Measurements from ENCODE around the gene PLK4. TPM values are rescaled to one million over a fixed set of nuclear protein-coding genes. Genes with fewer than 3 reads are reported as not detected.

The PLK4 gene
- polyA plus RNA-seq, 2 of the 4 experiments (the other 2 are of a cell fraction): 18.4 to 34.2 TPM

DNA sequence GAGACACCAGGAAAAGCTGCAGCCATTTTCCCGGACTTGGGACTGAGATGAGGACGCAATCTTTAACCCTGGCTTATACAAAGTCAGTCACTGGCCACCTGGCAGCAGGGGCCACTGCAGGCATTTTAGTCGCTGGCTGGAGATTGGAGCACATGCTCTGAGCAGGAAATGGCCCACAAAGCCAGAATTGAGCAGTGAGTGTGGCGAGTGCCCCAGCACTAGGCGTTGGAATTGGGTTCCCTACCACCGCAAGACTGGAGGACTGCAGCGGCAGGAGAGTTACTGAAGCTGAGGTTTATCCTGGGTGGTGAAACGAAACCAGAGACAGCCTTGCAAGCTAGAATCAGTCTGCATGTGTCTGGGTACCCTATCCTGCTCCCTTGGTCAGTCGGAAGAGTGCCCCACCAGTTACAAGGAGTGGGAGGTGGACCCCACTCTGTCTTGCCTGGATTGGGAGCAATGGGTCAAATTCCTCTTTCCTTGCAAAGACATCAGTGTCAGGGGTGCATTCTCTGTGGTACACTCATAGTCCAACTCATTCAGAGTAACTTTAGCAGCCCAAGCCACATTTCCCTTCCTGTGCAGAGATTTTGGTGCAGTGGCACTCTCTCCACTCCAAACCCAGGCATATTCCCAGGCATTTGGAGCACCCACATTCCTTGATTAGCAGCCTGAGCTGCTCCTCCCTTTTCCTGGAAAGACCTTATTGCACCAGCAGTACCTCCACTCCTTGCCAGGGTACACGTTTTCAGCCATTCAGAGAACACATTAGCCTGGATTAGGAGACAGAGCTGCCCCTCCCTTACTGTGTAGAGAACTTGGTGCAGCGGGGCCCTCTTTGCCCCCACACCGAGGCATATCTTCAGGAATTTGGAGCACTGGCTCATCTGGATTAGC, 36.7 kb upstream of the PLK4 start:
- ATAC-seq: no peak
- WGBS (ENCODE audit: missing lambda C conversion rate): 84% methylated on average over 11 of the region's 12 CpGs

DNA sequence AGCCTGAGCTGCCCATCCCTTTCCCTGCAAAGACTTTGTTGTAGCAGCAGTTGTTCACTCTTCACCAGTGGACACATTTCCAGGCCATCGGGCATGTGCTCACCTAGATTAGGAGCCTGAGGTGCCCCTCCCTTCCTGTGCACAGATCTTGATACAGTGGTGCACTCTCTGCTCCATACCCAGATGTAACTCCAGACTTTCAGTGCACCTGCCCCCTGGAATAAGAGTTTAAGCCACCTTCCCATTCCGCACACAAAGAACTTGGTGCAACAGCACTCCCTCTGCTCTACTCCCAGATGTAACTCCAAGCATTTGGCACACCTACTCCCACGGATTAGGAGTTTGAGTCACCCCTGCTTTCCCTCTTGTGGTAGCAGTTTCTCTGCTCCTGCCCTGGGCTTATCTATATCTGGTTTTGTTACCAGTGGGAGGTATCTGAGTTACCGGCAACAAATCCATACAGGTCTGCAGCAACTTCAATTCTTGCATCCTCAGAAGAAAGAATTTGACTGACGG, 36.0 kb upstream of the PLK4 start:
- POLR2A ChIA-PET: no interaction called here
- ATAC-seq: no peak

More for the DNA sequence above, 36.7 kb upstream of the PLK4 start:
- Histone ChIP-seq H3K4me2 (no peak overlapping the region), H3K4me1 (no peaks in the 10 kb centered on the region), H3K4me3 (no peak overlapping the region), H3K27ac (no peak overlapping the region), H3K9me3 (peaks cover 11% of the 10 kb centered on the region; the same call in 2 of the 3 replicates)
- ChIA-PET POLR2A (no interaction called here), CTCF (no interaction called here)
- FAIRE-seq (no peak), DNase-seq (ENCODE audit: low read depth in 1 of 2, low spot score in 1 of 2) (no peak)
- no peak for TF ChIP-seq MYC (IDR thresholded peaks at IDR 0.05; ENCODE audit: borderline replicate concordance, low read length)
- TF ChIP-seq, protein P1, sequence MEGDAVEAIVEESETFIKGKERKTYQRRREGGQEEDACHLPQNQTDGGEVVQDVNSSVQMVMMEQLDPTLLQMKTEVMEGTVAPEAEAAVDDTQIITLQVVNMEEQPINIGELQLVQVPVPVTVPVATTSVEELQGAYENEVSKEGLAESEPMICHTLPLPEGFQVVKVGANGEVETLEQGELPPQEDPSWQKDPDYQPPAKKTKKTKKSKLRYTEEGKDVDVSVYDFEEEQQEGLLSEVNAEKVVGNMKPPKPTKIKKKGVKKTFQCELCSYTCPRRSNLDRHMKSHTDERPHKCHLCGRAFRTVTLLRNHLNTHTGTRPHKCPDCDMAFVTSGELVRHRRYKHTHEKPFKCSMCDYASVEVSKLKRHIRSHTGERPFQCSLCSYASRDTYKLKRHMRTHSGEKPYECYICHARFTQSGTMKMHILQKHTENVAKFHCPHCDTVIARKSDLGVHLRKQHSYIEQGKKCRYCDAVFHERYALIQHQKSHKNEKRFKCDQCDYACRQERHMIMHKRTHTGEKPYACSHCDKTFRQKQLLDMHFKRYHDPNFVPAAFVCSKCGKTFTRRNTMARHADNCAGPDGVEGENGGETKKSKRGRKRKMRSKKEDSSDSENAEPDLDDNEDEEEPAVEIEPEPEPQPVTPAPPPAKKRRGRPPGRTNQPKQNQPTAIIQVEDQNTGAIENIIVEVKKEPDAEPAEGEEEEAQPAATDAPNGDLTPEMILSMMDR (IDR thresholded peaks at IDR 0.05): no peak
- TF ChIP-seq EHF (CRISPR knock-in tag; IDR thresholded peaks at IDR 0.05): no peak
- TF ChIP-seq NFE2L2 (conservative IDR thresholded peaks at IDR 0.05; ENCODE audit: low read length): no peak

More for the DNA sequence above, 36.0 kb upstream of the PLK4 start:
- Histone ChIP-seq H3K4me2 (no peak overlapping the region), H3K4me1 (no peaks in the 10 kb centered on the region), H3K9me3 (peaks cover 11% of the 10 kb centered on the region; the same call in 2 of the 3 replicates), H3K4me3 (no peak overlapping the region), H3K27ac (no peak overlapping the region)
- DNase-seq (ENCODE audit: low read depth in 1 of 2, low spot score in 1 of 2) (no peak), FAIRE-seq (no peak)
- WGBS (ENCODE audit: missing lambda C conversion rate): 91% methylated on average over 5 of the region's 5 CpGs
- CTCF ChIA-PET: no interaction called here
- no peak for TF ChIP-seq JUNB (IDR thresholded peaks at IDR 0.05)
- no peak for TF ChIP-seq CHD4 (IDR thresholded peaks at IDR 0.05; ENCODE audit: borderline replicate concordance)
- no peak for TF ChIP-seq HMGXB4 (CRISPR knock-in tag; IDR thresholded peaks at IDR 0.05; ENCODE audit: borderline replicate concordance)
- TF ChIP-seq ZSCAN20 (CRISPR knock-in tag; IDR thresholded peaks at IDR 0.05): no peak
- TF ChIP-seq MYC (IDR thresholded peaks at IDR 0.05; ENCODE audit: borderline replicate concordance, low read length): no peak
- TF ChIP-seq HOXA7 (CRISPR knock-in tag; IDR thresholded peaks at IDR 0.05): no peak
- no peak for TF ChIP-seq NPAS2 (CRISPR knock-in tag; IDR thresholded peaks at IDR 0.05; ENCODE audit: borderline replicate concordance)
- no peak for TF ChIP-seq SREBF2 (IDR thresholded peaks at IDR 0.05)
- TF ChIP-seq ELK1 (IDR thresholded peaks at IDR 0.05; ENCODE audit: low read depth, low read length): no peak
- no peak for TF ChIP-seq ESRRA (IDR thresholded peaks at IDR 0.05; ENCODE audit: borderline replicate concordance, low read length)
- TF ChIP-seq RAD21 (conservative IDR thresholded peaks at IDR 0.05 in 1 of 2, IDR thresholded peaks at IDR 0.05 in 1 of 2): no peak
- TF ChIP-seq ZFP36 (IDR thresholded peaks at IDR 0.05; ENCODE audit: borderline replicate concordance, partially characterized antibody): no peak
- no peak for TF ChIP-seq FOSL2 (IDR thresholded peaks at IDR 0.05)
- TF ChIP-seq FOSL2 (CRISPR knock-in tag; IDR thresholded peaks at IDR 0.05): no peak
- TF ChIP-seq FOXS1 (CRISPR knock-in tag; IDR thresholded peaks at IDR 0.05): no peak
- no peak for TF ChIP-seq POLR2AphosphoS2 (conservative IDR thresholded peaks at IDR 0.05; ENCODE audit: low read length)
- TF ChIP-seq USF2 (IDR thresholded peaks at IDR 0.05): no peak
- no peak for TF ChIP-seq CHD2 (IDR thresholded peaks at IDR 0.05; ENCODE audit: low read length, partially characterized antibody)

All from A549 (cell line).